Activated naive CD4-positive, alpha-beta T cell treated with anti-CD3 and anti-CD28 coated beads, Interleukin-2, amount 10 ng/mL, durations not matched to agents 7 days and 5 days (primary cell): Measurements from ENCODE around the gene SETD7.

Source experiments
- CTCF ChIA-PET: fragments of 350-600 bp; sonication (Branson Sonifier 250); formaldehyde crosslinking; loops from one replicate; lab custom pipeline; 2021; ENCODE audit warnings: antibody characterized with exemption; lab: Charles Lee
- DNase-seq: peaks from one replicate; pipeline ENCODE4 v3.0.0-alpha.2; 2020
- H3K27ac Mint-ChIP-seq: one replicate; pipeline ENCODE4 v1.8.0; 2021; ENCODE audit warnings: mild to moderate bottlenecking, moderate library complexity, mixed read lengths
- H3K27me3 Mint-ChIP-seq: one replicate; pipeline ENCODE4 v1.8.0; 2021; ENCODE audit warnings: mild to moderate bottlenecking, mixed read lengths
- H3K36me3 Mint-ChIP-seq: one replicate; pipeline ENCODE4 v1.8.0; 2021; ENCODE audit warnings: mixed read lengths
- H3K4me1 Mint-ChIP-seq: one replicate; pipeline ENCODE4 v1.8.0; 2021; ENCODE audit warnings: mixed read lengths
- H3K4me3 Mint-ChIP-seq: one replicate; pipeline ENCODE4 v1.8.0; 2021; ENCODE audit warnings: mild to moderate bottlenecking, moderate library complexity, mixed read lengths
- H3K9me3 Mint-ChIP-seq: one replicate; pipeline ENCODE4 v1.8.0; 2021; ENCODE audit warnings: mixed read lengths

Gene SETD7

DNA sequence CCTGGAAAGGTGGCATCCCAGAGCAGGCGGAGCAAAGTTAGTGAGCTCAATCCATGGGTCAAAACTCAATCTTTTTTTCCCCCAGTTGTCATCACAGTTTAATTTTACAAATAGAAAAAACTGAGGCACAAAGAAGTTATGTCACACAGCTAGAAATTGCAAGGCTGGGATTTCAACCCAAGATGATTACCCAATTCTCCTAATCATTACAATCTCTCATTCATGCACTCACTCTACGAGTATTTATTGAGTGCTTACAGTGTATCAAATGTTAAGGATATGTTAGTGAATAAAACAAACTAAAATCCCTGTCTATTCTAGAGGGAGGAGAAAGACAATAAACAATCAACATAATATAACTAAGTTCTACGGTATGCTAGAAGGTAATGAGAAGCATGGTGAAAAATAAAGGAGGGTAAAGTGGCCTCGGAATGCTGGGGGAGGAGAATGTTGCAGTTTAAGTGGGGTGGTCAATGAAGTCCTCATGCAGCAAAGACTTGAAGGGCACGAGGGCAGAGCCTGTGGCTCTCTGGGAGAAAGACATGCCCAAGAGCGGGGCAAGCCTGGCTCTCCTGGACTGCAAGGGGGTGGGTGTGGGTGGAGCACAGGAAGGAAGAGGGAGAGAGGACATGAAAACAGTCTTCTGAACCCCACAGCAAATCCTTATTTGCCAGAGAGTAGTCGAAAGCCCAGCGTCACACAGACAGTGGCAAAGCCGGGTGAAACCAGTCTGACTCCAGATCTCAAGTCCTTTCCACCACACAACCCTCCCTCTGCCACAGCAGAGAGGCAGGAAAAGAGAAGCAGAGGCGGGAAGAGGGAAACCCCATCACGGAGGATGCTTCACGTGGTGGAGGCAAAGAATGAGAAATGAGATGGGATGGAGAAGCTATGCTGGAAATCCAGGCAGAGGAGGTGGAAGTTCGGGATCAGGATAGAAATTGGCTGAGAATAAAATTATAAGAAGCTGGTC is 53.8 kb downstream of the SETD7 start:
- CTCF ChIA-PET = interaction anchor here (0.7 to 1.1 kb wide), 2 partner anchors 28 to 63 kb away, joined by 3 read pairs; no protein-coding TSS in a partner anchor
- Mint-ChIP-seq H3K4me1 (peaks cover 6% of the 10 kb centered on the region), H3K9me3 (no peaks in the 10 kb centered on the region), H3K36me3 (peaks cover 4% of the 10 kb centered on the region), H3K27me3 (peaks cover 5% of the 10 kb centered on the region), H3K4me3 (no peak overlapping the region), H3K27ac (no peak overlapping the region)
- DNase-seq = no peak

DNA sequence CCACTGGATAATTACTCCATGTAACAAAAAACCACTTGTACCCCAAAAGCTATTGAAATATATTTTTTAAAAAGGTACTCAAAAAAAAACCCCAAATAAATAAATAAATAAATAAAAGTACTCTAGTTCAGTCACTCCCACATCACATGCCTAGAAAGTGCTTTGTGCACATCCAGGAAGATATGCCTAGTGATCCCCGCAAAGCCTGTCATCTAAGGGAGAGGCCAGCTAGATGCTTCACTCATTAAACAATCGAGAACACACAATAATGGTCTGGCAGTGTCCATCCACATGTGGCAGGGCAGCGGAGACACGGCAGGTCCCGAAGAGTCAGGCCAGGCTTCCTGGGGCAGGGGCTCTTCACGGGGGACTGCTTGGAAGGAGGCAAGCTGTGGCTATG is 54.5 kb downstream of the SETD7 start:
- peaks cover 4% of the 10 kb centered on the region for H3K36me3 Mint-ChIP-seq
- no peaks in the 10 kb centered on the region for H3K9me3 Mint-ChIP-seq
- peaks cover 5% of the 10 kb centered on the region for H3K27me3 Mint-ChIP-seq
- H3K4me3 Mint-ChIP-seq = no peak overlapping the region
- DNase-seq = no peak
- H3K4me1 Mint-ChIP-seq = peaks cover 6% of the 10 kb centered on the region
- CTCF ChIA-PET = interaction anchor here (1.1 kb wide), 1 partner anchor 64 kb away, joined by 3 read pairs; no protein-coding TSS in a partner anchor
- H3K27ac Mint-ChIP-seq = no peak overlapping the region

DNA sequence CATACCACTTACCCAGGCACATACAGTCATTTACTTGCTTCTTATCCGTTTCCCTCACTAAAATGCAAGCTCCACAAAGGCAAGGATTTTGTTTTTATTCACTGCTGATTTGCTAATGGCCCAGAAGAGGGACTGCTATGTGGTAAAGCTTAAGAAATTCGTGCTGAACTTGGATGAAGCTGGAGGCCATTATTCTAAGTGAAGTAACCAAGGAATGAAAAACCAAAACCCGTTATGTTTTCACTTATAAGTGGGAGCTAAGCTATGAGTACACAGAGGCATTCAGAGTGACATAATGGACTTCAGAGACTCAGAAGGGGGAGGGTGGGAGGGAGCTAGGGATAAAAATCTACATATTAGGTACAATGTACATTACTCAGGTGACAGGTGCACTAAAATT is 54.9 kb downstream of the SETD7 start:
- CTCF ChIA-PET = no interaction called here
- H3K9me3 Mint-ChIP-seq = no peaks in the 10 kb centered on the region
- H3K4me3 Mint-ChIP-seq = no peak overlapping the region
- peaks cover 4% of the 10 kb centered on the region for H3K36me3 Mint-ChIP-seq
- peaks cover 6% of the 10 kb centered on the region for H3K4me1 Mint-ChIP-seq
- no peak overlapping the region for H3K27ac Mint-ChIP-seq
- DNase-seq = no peak
- peaks cover 5% of the 10 kb centered on the region for H3K27me3 Mint-ChIP-seq

DNA sequence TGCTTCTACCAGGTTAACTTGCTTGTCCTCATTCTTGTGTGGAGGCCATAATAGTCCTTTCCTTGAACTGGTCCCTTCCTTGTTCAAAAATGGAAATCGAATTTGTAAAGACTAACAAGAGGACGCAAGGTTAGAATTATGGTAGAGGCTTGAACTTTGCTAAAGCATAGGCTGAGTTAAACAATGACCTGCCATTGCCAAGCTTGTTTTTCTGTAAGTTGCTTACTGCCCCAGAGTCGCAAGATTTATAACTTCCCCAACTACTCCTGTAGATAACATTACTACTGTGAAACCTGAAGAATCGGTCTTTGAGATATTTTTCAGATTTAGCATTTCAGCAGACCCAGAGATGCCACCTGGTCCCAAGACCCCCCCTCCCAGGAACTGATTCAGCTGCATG is 56.8 kb downstream of the SETD7 start:
- H3K9me3 Mint-ChIP-seq = no peaks in the 10 kb centered on the region
- H3K27ac Mint-ChIP-seq = no peak overlapping the region
- peaks cover 6% of the 10 kb centered on the region for H3K4me1 Mint-ChIP-seq
- H3K27me3 Mint-ChIP-seq = peaks cover 5% of the 10 kb centered on the region
- CTCF ChIA-PET = interaction anchor here (0.7 kb wide), 1 partner anchor 412 kb away, joined by 3 read pairs; no protein-coding TSS in a partner anchor
- no peak overlapping the region for H3K4me3 Mint-ChIP-seq
- no peak for DNase-seq
- peaks cover 2% of the 10 kb centered on the region for H3K36me3 Mint-ChIP-seq

DNA sequence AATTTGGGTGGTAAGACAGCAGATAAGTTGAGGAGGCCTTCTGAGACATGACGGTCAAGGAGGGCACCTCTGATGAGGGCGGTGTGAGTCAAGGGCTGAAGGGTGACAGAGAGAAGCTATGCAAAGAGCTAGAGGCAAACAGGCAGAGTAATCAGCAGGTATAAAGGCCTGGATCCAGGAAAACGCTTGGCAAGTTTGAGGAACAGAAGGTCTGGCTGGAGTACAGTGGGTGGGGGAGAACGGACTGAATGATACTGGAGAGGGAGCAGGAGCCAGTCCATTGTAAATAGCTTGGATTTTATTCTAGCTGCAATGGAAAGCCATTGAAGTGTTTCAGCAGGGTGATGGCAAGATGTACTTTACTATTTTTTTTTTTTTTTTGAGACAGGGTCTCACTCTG is 62.8 kb downstream of the SETD7 start:
- no peak overlapping the region for H3K4me3 Mint-ChIP-seq
- no peaks in the 10 kb centered on the region for H3K36me3 Mint-ChIP-seq
- no peaks in the 10 kb centered on the region for H3K4me1 Mint-ChIP-seq
- no peak for DNase-seq
- peaks cover 12% of the 10 kb centered on the region for H3K27me3 Mint-ChIP-seq
- no peak overlapping the region for H3K27ac Mint-ChIP-seq
- CTCF ChIA-PET = no interaction called here
- no peaks in the 10 kb centered on the region for H3K9me3 Mint-ChIP-seq

DNA sequence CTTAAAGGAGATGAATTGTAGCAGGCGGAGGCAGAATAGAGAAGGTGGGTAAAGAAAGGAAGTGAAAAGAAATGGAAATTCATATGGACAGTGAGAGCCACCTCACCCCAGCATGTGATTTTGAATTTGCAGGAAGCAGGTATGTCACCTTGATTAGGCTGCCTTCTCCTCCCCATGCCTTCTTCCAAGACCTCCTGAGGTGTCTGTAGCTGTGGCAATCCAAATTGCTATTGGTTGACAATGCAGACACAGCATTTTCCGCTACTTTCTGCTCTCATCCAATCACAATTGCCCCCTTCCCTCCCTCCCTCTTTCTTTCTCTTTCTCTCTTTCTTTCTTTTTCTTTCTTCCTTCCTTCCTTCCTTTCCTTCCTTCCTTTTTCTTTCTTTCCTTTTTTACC is 63.6 kb downstream of the SETD7 start:
- CTCF ChIA-PET = no interaction called here
- no peak overlapping the region for H3K4me3 Mint-ChIP-seq
- no peaks in the 10 kb centered on the region for H3K9me3 Mint-ChIP-seq
- H3K27me3 Mint-ChIP-seq = peaks cover 12% of the 10 kb centered on the region
- DNase-seq = no peak
- no peaks in the 10 kb centered on the region for H3K36me3 Mint-ChIP-seq
- H3K27ac Mint-ChIP-seq = no peak overlapping the region
- H3K4me1 Mint-ChIP-seq = no peaks in the 10 kb centered on the region

DNA sequence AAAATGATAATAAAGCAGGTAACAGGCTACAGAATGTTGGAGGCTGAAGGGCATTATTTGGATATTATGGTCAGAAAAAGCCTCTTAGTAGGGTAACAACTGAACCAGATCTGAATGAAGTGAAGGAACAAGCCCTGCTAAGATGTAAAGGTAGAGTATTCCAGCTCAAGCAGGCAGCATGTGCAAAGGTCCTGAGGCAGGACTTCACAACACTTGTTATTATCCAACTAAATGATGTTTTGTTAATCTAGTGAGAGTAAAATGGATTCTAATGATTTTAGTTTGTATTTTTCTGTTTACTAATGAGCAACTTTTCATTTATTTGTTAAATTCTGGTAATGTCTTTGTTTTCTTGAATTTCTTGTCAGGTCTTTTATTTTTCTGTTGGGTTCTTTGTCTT is 66.4 kb downstream of the SETD7 start:
- DNase-seq = no peak
- Mint-ChIP-seq H3K4me3 (no peak overlapping the region), H3K27me3 (peaks cover 16% of the 10 kb centered on the region), H3K27ac (no peak overlapping the region), H3K4me1 (no peaks in the 10 kb centered on the region), H3K36me3 (no peaks in the 10 kb centered on the region), H3K9me3 (no peaks in the 10 kb centered on the region)
- CTCF ChIA-PET = no interaction called here

DNA sequence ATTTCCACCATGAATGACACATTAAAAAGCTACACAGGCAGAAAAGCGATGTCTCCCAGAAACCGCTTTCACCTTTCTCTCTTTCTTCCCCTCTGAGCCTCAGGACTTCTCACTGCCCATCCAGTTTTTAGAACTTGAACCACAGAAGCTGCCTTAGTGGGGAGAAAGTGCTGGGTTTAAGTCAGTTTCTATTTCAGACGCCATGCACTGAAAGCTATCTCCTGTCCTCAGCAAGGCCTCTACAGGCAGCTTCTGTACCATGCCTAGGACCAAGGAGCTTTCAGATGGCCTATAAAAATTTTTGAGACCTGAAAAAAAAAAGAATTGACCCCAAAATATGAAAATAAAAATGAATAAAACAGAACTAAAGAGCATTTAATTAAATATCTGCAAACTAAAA is 67.6 kb downstream of the SETD7 start:
- Mint-ChIP-seq H3K4me3 (no peak overlapping the region), H3K36me3 (no peaks in the 10 kb centered on the region), H3K9me3 (no peaks in the 10 kb centered on the region), H3K27me3 (peaks cover 20% of the 10 kb centered on the region), H3K27ac (no peak overlapping the region), H3K4me1 (no peaks in the 10 kb centered on the region)
- CTCF ChIA-PET = no interaction called here
- DNase-seq = no peak

DNA sequence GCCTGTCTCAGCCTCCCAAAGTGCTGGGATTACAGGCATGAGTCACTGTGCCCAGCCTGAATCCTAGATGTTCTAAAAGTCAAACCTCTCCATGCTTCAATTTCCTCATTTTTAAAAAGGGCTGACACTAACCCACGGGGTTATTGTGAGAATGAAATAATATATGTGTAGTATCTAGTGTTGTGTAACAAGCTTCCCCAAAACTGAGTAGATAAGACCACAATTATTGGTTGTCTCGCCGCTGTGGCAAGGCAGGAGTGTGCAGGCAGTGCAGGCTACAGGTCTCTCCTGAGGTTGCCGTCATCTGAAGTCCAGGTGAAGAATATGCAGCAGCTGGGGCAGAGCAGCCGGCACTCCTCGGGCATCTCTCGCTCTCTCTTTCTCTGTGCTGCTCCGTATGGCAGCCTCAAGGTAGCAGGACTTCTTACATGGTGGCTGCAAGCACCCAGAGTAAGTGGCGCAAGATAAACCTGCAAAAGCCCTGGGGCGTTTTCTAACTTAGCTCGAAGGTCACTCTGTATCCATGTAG is 71.2 kb downstream of the SETD7 start:
- DNase-seq = no peak
- no peaks in the 10 kb centered on the region for H3K36me3 Mint-ChIP-seq
- no peaks in the 10 kb centered on the region for H3K4me1 Mint-ChIP-seq
- no peak overlapping the region for H3K27ac Mint-ChIP-seq
- no peaks in the 10 kb centered on the region for H3K9me3 Mint-ChIP-seq
- no peak overlapping the region for H3K4me3 Mint-ChIP-seq
- H3K27me3 Mint-ChIP-seq = peaks cover 8% of the 10 kb centered on the region
- CTCF ChIA-PET = no interaction called here

DNA sequence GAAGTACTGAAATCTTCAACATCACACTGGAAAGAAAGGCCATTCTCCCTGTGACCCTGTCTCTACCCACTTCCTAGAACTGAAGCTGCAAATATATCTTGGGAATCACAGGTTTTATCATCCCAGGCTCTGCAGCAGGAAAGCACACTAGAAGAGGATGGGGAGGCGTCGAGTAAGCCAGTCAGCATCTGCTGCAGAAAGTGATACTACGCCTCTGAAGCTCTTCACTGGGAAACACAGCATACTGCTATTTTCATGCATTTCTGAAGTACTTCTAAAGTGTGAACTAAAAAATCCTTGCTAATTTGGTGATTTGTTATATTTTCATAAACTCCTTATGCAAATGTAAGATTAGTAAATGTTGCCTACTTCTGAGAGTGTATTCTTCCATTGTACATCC is 73.0 kb downstream of the SETD7 start:
- no peak for DNase-seq
- Mint-ChIP-seq H3K4me3 (no peak overlapping the region), H3K4me1 (no peaks in the 10 kb centered on the region), H3K36me3 (no peaks in the 10 kb centered on the region), H3K27me3 (peaks cover 8% of the 10 kb centered on the region), H3K9me3 (no peaks in the 10 kb centered on the region), H3K27ac (no peak overlapping the region)
- CTCF ChIA-PET = no interaction called here

DNA sequence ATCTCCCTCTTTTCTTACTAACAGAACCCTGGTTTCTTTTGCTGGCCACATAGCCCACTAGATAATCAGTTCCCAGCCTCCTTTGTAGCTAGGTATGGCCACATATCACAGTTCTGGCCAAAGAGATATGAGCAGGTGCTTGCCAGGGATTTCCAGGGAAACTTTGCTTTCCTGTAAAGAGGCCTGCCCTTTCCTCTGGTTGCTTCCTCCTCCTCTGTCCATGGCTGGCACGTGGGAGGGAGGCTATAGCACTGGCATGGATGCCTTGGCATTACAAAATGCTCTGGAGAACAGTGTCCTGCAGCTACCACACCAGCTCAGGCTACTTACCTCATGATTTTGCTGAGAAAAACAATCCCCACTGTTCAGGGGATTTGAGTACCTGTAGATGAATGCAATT is 74.6 kb downstream of the SETD7 start:
- Mint-ChIP-seq H3K9me3 (no peaks in the 10 kb centered on the region), H3K4me3 (no peak overlapping the region), H3K36me3 (no peaks in the 10 kb centered on the region), H3K4me1 (no peaks in the 10 kb centered on the region), H3K27ac (no peak overlapping the region), H3K27me3 (peaks cover 8% of the 10 kb centered on the region)
- no peak for DNase-seq
- CTCF ChIA-PET = interaction anchor here (0.6 kb wide), 1 partner anchor 393 kb away, joined by 3 read pairs; no protein-coding TSS in a partner anchor

DNA sequence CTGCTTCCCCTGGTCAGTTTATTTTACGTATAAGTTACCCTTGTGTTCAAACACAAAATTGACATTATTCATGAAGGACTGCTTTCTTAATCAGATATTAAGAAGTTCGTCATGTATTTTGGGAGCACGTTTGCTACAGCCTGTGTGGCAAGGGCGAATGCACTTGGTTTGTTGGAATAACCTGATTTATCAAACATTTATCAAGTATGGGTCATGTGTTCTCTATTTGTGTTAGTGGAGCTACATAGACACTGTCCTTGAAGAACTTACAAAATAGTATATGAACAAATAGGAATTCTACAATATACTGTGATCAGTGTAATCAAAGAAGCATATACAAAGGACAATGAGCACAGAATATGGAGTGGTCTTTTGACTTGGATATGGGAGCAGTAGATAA is 79.7 kb downstream of the SETD7 start:
- peaks cover 7% of the 10 kb centered on the region for H3K9me3 Mint-ChIP-seq
- no peaks in the 10 kb centered on the region for H3K27me3 Mint-ChIP-seq
- peaks cover 17% of the 10 kb centered on the region for H3K36me3 Mint-ChIP-seq
- no peak overlapping the region for H3K27ac Mint-ChIP-seq
- no peak overlapping the region for H3K4me3 Mint-ChIP-seq
- no peak for DNase-seq
- CTCF ChIA-PET = no interaction called here
- H3K4me1 Mint-ChIP-seq = no peaks in the 10 kb centered on the region

DNA sequence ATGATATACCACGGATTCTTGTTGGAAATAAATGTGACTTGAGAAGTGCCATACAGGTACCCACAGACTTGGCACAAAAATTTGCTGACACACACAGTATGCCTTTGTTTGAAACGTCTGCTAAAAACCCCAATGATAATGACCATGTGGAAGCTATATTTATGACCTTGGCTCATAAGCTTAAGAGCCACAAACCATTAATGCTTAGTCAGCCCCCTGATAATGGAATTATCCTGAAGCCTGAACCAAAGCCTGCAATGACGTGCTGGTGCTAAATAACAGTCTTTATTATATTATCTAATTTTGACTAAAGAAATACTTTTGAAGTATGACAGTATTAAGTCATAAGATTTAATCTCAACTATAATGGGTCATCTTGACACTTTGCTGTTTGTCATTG is 83.2 kb downstream of the SETD7 start:
- H3K4me1 Mint-ChIP-seq = no peaks in the 10 kb centered on the region

DNA sequence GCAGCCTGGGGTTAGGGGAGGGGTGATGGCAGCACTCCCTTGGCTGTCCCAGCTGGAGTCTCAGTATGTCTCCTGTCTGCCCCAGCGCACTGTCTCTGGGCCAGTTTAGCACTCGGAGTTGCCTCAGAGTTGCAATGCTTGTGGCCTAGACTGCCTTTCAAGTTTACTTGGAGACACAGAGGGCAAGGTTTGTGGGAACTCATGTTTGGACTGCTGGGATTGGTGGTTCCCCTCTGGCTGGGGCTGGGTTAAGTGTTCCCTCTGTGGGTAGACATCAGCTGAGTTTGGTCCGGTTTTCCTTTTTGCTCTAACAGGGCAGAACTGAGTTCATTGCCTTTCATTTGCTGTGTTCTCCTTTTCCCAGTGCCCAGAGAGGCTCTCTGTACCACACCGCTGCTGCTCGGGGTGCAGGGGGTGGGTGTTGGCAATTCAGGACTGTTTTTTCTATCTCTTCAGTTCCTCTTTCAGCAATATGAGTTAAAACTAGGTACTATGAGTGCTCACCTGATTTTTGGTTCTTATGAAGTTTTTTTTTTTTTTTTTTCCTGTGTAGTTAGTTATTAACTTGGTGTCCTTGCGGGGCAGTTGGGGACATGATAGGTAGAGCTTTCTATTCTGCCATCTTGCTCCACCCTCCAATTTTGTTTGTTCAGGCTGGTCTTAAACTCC is 84.9 kb downstream of the SETD7 start:
- peaks cover 33% of the 10 kb centered on the region for H3K9me3 Mint-ChIP-seq
- no peaks in the 10 kb centered on the region for H3K4me1 Mint-ChIP-seq
- H3K4me3 Mint-ChIP-seq = no peak overlapping the region
- H3K27ac Mint-ChIP-seq = no peak overlapping the region
- H3K36me3 Mint-ChIP-seq = peaks cover 42% of the 10 kb centered on the region
- CTCF ChIA-PET = interaction anchor here (0.7 kb wide), 1 partner anchor 1057 kb away, joined by 3 read pairs; no protein-coding TSS in a partner anchor
- DNase-seq = no peak
- H3K27me3 Mint-ChIP-seq = no peaks in the 10 kb centered on the region

More for the DNA sequence above, 83.2 kb downstream of the SETD7 start:
- CTCF ChIA-PET = interaction anchor here (1.0 kb wide), 1 partner anchor 25 kb away, joined by 3 read pairs; no protein-coding TSS in a partner anchor
- no peaks in the 10 kb centered on the region for H3K27me3 Mint-ChIP-seq
- H3K36me3 Mint-ChIP-seq = peaks cover 41% of the 10 kb centered on the region
- no peak overlapping the region for H3K27ac Mint-ChIP-seq
- H3K9me3 Mint-ChIP-seq = peaks cover 32% of the 10 kb centered on the region
- H3K4me3 Mint-ChIP-seq = no peak overlapping the region
- no peak for DNase-seq
